Measurements from ENCODE around the gene ZDHHC3. TPM values are rescaled to one million over a fixed set of nuclear protein-coding genes. Genes with fewer than 3 reads are reported as not detected.

ZDHHC3 gene
- total and polyA plus RNA-seq, 4 donors: 15.4 to 43.0 (median 24.4) TPM

DNA sequence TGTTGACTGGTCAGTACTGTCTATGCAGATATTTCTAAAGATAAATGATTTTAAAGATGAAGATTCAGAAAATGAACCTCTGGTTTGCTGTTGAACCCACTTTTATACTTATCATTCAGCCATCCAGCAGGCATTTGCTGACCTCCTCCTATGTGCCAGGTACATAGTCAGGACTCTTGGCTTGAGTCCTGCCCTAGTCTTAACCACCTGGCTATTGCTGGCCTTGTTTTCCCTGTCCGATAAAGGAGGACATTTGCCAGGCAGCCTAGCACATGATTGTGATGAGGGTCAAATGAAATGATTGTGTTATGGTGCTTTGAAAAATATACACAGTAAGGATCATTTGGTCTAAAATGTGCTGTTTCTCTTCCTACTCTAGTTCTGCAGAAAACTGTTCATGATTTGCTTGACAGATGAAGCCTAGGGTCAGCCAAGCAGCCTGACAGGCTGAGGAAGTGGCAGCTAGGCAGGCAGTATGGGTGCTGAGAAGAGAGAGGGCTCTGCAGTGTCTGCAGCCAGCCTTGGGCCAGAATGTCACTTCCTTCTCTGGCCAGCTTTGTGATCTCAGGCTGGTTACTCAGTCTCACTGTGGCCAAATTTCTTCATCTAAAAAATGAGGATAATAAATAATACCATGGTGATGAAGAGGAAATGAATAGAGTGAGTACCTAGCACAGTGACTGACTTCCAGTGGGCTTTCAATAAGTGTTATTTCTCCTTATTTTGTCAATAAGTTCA is 13.8 kb upstream of the ZDHHC3 start (continued):
- no peak for TF ChIP-seq REST (IDR thresholded peaks at IDR 0.05)

DNA sequence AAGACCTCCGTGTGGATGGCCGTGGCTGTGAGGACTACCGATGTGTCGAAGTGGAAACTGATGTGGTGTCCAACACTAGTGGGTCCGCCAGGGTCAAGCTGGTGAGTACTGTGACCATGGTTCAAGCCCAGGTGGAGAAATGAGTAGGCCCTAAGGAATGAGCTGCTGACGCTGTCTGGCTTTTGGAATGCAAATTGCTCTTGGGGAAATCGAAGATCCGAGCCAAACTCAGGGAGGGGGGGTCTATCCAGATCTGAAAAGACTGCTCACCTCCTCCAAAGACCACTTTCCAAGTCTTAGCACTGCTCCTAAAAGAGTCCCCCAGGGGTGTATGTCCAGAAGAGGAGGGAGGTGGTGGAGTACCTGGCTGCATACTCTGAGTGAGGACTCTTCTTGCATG is 13.2 kb upstream of the ZDHHC3 start:
- H3K27ac ChIP-seq (ENCODE audit: low read depth in 1 of 2, low read length in 2 of 2): no peak overlapping the region
- TF ChIP-seq EGR1 (IDR thresholded peaks at IDR 0.05; ENCODE audit: low read depth in 2 of 2): no peak
- TF ChIP-seq, protein P1, sequence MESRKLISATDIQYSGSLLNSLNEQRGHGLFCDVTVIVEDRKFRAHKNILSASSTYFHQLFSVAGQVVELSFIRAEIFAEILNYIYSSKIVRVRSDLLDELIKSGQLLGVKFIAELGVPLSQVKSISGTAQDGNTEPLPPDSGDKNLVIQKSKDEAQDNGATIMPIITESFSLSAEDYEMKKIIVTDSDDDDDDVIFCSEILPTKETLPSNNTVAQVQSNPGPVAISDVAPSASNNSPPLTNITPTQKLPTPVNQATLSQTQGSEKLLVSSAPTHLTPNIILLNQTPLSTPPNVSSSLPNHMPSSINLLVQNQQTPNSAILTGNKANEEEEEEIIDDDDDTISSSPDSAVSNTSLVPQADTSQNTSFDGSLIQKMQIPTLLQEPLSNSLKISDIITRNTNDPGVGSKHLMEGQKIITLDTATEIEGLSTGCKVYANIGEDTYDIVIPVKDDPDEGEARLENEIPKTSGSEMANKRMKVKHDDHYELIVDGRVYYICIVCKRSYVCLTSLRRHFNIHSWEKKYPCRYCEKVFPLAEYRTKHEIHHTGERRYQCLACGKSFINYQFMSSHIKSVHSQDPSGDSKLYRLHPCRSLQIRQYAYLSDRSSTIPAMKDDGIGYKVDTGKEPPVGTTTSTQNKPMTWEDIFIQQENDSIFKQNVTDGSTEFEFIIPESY (IDR thresholded peaks at IDR 0.05): no peak
- TF ChIP-seq HNF4A (conservative IDR thresholded peaks at IDR 0.05): no peak
- TF ChIP-seq HNF4G (IDR thresholded peaks at IDR 0.05): no peak
- no peak for TF ChIP-seq MAX (IDR thresholded peaks at IDR 0.05)
- TF ChIP-seq TAF1 (conservative IDR thresholded peaks at IDR 0.05): no peak
- no peak for TF ChIP-seq RAD21 (IDR thresholded peaks at IDR 0.05)
- TF ChIP-seq SP1 (IDR thresholded peaks at IDR 0.05): no peak
- no peak for TF ChIP-seq YY1 (IDR thresholded peaks at IDR 0.05)
- TF ChIP-seq JUND (IDR thresholded peaks at IDR 0.05): no peak
- TF ChIP-seq ATF3 (IDR thresholded peaks at IDR 0.05): no peak
- no peak for TF ChIP-seq FOXA2 (IDR thresholded peaks at IDR 0.05)
- no peak for TF ChIP-seq REST (IDR thresholded peaks at IDR 0.05)
- no peak for TF ChIP-seq FOXA1 (IDR thresholded peaks at IDR 0.05)
- no peak for TF ChIP-seq GABPA (IDR thresholded peaks at IDR 0.05 in 1 of 2, conservative IDR thresholded peaks at IDR 0.05 in 1 of 2)
- TF ChIP-seq, protein P2, sequence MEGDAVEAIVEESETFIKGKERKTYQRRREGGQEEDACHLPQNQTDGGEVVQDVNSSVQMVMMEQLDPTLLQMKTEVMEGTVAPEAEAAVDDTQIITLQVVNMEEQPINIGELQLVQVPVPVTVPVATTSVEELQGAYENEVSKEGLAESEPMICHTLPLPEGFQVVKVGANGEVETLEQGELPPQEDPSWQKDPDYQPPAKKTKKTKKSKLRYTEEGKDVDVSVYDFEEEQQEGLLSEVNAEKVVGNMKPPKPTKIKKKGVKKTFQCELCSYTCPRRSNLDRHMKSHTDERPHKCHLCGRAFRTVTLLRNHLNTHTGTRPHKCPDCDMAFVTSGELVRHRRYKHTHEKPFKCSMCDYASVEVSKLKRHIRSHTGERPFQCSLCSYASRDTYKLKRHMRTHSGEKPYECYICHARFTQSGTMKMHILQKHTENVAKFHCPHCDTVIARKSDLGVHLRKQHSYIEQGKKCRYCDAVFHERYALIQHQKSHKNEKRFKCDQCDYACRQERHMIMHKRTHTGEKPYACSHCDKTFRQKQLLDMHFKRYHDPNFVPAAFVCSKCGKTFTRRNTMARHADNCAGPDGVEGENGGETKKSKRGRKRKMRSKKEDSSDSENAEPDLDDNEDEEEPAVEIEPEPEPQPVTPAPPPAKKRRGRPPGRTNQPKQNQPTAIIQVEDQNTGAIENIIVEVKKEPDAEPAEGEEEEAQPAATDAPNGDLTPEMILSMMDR (IDR thresholded peaks at IDR 0.05; ENCODE audit: low read depth, low read length, missing input control): no peak
- H3K9ac ChIP-seq (ENCODE audit: low read depth in 1 of 2, low read length in 2 of 2): no peak overlapping the region
- H3K4me3 ChIP-seq (ENCODE audit: low read depth in 1 of 3, low read length in 3 of 3): no peak overlapping the region
- 97% methylated on average over 8 of the region's 8 CpGs for WGBS
- H3K9me3 ChIP-seq (ENCODE audit: control insufficient read depth in 4 of 4, low read length in 3 of 4): no peaks in the 10 kb centered on the region
- H3K4me1 ChIP-seq (ENCODE audit: control insufficient read depth in 4 of 4, insufficient read depth in 4 of 4, low read length in 3 of 4): no peaks in the 10 kb centered on the region
- H3K36me3 ChIP-seq (ENCODE audit: control insufficient read depth in 4 of 4, insufficient read depth in 3 of 4, low read depth in 1 of 4, low read length in 3 of 4): peaks cover 3 to 30% (median 12%) of the 10 kb centered on the region in 4 donors
- no peak for DNase-seq (ENCODE audit: low spot score)
- no peaks in the 10 kb centered on the region for H3K27me3 ChIP-seq (ENCODE audit: control insufficient read depth in 4 of 4, insufficient read depth in 4 of 4, low read length in 3 of 4)

Data from liver (tissue), 9 donors.